BJ (cell line): ENCODE results near the gene ANKRD17. TPM values are rescaled to one million over a fixed set of nuclear protein-coding genes. Genes with fewer than 3 reads are reported as not detected.

Experiments used
- CTCF ChIA-PET: fragments of 350-600 bp; formaldehyde crosslinking; extraction: SDS; loops from one replicate; lab custom pipeline; 2021; ENCODE audit warnings: antibody characterized with exemption, inconsistent platforms; lab: Yijun Ruan, JAX
- POLR2A ChIA-PET: fragments of 300-600 bp; sonication (Branson Sonifier 250); formaldehyde crosslinking; extraction: SDS; loops from one replicate; lab custom pipeline; 2021; ENCODE audit warnings: antibody characterized with exemption; lab: Charles Lee
- DNase-seq: peaks from one replicate; pipeline ENCODE4 v3.0.0-alpha.2; 2011; ENCODE audit warnings: low read depth
- H3K27me3 ChIP-seq: 2 replicates; pipeline ENCODE4 v1.6.0; 2011; ENCODE audit warnings: low read length; ENCODE audit not compliant: control insufficient read depth, insufficient read depth
- H3K36me3 ChIP-seq: 2 replicates; pipeline ENCODE4 v1.5.1; 2011; ENCODE audit warnings: low read length; ENCODE audit not compliant: control insufficient read depth, insufficient read depth
- H3K4me3 ChIP-seq: 2 replicates; pipeline ENCODE4 v1.5.1; 2011; ENCODE audit warnings: low read depth, mild to moderate bottlenecking, control low read depth, low read length
- polyA plus RNA-seq: library from polyadenylated mRNA; depleted of rRNA; stranded (reverse); fragments of >200 nt; gene quantifications from 2 replicates; pipeline ENCODE4 v1.2.3, GENCODE V29; 2011
- TF ChIP-seq, protein P1 (sequence below): IDR thresholded peaks from 2 replicates; pipeline ENCODE4 v1.5.1; 2011; ENCODE audit warnings: low read depth, mild to moderate bottlenecking, control low read depth, inconsistent platforms, low read length, moderate library complexity; ENCODE audit not compliant: insufficient read depth

Gene ANKRD17
- polyA plus RNA-seq, 1 experiment = 39.6 TPM

- TF ChIP-seq, protein P1, sequence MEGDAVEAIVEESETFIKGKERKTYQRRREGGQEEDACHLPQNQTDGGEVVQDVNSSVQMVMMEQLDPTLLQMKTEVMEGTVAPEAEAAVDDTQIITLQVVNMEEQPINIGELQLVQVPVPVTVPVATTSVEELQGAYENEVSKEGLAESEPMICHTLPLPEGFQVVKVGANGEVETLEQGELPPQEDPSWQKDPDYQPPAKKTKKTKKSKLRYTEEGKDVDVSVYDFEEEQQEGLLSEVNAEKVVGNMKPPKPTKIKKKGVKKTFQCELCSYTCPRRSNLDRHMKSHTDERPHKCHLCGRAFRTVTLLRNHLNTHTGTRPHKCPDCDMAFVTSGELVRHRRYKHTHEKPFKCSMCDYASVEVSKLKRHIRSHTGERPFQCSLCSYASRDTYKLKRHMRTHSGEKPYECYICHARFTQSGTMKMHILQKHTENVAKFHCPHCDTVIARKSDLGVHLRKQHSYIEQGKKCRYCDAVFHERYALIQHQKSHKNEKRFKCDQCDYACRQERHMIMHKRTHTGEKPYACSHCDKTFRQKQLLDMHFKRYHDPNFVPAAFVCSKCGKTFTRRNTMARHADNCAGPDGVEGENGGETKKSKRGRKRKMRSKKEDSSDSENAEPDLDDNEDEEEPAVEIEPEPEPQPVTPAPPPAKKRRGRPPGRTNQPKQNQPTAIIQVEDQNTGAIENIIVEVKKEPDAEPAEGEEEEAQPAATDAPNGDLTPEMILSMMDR = no peak
- H3K36me3 ChIP-seq = peaks cover 13% of the 10 kb centered on the region
- ChIA-PET POLR2A (interaction anchor here (0.5 kb wide), 1 partner anchor 764 kb away, joined by 5 read pairs; no protein-coding TSS in a partner anchor), CTCF (interaction anchor here (1.1 kb wide), 1 partner anchor 34 kb away, joined by 4 read pairs; no protein-coding TSS in a partner anchor)
- no peak for DNase-seq
- H3K4me3 ChIP-seq = no peak overlapping the region
- H3K27me3 ChIP-seq = no peaks in the 10 kb centered on the region
Measured at GRCh38 chr4:73090738-73091137, 167.9 kb downstream of the ANKRD17 start.

GRCh38 chr4:73087871-73088270, 170.7 kb downstream of the ANKRD17 start:
- no peaks in the 10 kb centered on the region for H3K27me3 ChIP-seq
- H3K4me3 ChIP-seq = no peak overlapping the region
- TF ChIP-seq, protein P1 = no peak
- no peak for DNase-seq
- ChIA-PET CTCF (no interaction called here), POLR2A (no interaction called here)
- H3K36me3 ChIP-seq = peaks cover 13% of the 10 kb centered on the region

GRCh38 chr4:73086095-73086868, 172.3 kb downstream of the ANKRD17 start:
- POLR2A ChIA-PET = no interaction called here
- TF ChIP-seq, protein P1 = no peak
- DNase-seq = no peak
- H3K4me3 ChIP-seq = no peak overlapping the region
- no peaks in the 10 kb centered on the region for H3K27me3 ChIP-seq
- CTCF ChIA-PET = no interaction called here
- H3K36me3 ChIP-seq = peaks cover 8% of the 10 kb centered on the region

GRCh38 chr4:73080789-73081188, 177.8 kb downstream of the ANKRD17 start:
- no peak for DNase-seq
- ChIA-PET CTCF (no interaction called here), POLR2A (no interaction called here)
- TF ChIP-seq, protein P1 = no peak
- Histone ChIP-seq H3K27me3 (no peaks in the 10 kb centered on the region), H3K36me3 (peaks cover 9% of the 10 kb centered on the region), H3K4me3 (no peak overlapping the region)

DNA sequence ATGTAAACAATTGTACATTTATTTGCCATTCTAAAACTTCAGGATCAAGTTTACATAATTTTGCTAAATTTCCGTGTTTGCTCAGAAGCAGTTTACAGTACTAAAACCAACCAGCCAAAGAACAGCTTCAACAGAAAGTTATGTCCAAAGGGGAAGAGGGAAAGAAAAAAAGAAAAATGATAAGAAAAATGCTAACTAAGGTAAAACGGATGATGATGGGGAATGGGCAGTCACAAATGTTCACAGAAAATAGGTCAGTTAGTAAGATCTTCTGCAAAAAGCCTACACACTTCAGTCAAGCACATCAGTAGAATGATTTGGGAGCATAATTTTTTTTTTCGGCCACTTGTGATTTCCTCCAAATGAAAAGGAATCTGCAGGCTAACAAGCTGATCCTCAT, 182.8 kb downstream of the ANKRD17 start:
- POLR2A ChIA-PET = no interaction called here
- no peak for DNase-seq
- Histone ChIP-seq H3K36me3 (peaks cover 9% of the 10 kb centered on the region), H3K27me3 (no peaks in the 10 kb centered on the region), H3K4me3 (no peak overlapping the region)
- TF ChIP-seq, protein P1 = no peak
- CTCF ChIA-PET = no interaction called here
